GM19043 (cell line): Measurements from ENCODE around the gene CFAP61.
"Not testable (repeated sequence)": the region's sequence is repeated elsewhere in the genome, so short reads cannot be mapped to it uniquely, and the experiment has no call there.

Experiments used
- ATAC-seq: cut with Tn5 transposase; IDR thresholded peaks from one replicate; pipeline ENCODE4 v1.9.1; 2021; ENCODE audit warnings: low read depth; ENCODE audit not compliant: unreplicated experiment

The CFAP61 gene

GRCh38 chr20:20052074-20052970 lies at the start of gene CFAP61, which contains the start of gene CRNKL1:
TSS of gene CFAP61 (plus strand) at chr20:20052532. CDS start at chr20:20056654, 4,122 bp downstream.
TSS of gene CRNKL1 (minus strand) at chr20:20052466. CDS start at chr20:20052342, 124 bp downstream.
- ATAC-seq, result peak; percentile 86

- no peak for ATAC-seq
Observed at GRCh38 chr20:20003031-20003954, 49.0 kb upstream of the CFAP61 start.

- not testable (repeated sequence) for ATAC-seq
Observed at GRCh38 chr20:20003955-20004322, 48.4 kb upstream of the CFAP61 start.

GRCh38 chr20:20005342-20005741 lies 47.0 kb upstream of the CFAP61 start:
- no peak for ATAC-seq

GRCh38 chr20:20009784-20010253 lies 42.5 kb upstream of the CFAP61 start:
- ATAC-seq, result no peak

GRCh38 chr20:20010639-20011500 lies 41.5 kb upstream of the CFAP61 start:
- ATAC-seq, result no peak

GRCh38 chr20:20012541-20012940 lies 39.8 kb upstream of the CFAP61 start:
- no peak for ATAC-seq

GRCh38 chr20:20014659-20015058 lies 37.7 kb upstream of the CFAP61 start:
- no peak for ATAC-seq

- ATAC-seq, result peak; percentile 99
Observed at GRCh38 chr20:20017001-20017843, 35.1 kb upstream of the CFAP61 start, which contains the start of gene NAA20. TSS of gene NAA20 (plus strand) at chr20:20017362. CDS start at chr20:20017397, 35 bp downstream.

- ATAC-seq, result peak; percentile 10
Observed at GRCh38 chr20:20017844-20018185, 34.5 kb upstream of the CFAP61 start.

GRCh38 chr20:20018366-20018765 lies 34.0 kb upstream of the CFAP61 start:
- ATAC-seq, result no peak

- ATAC-seq, result no peak
Observed at GRCh38 chr20:20019123-20019522, 33.2 kb upstream of the CFAP61 start.

- ATAC-seq, result no peak
Observed at GRCh38 chr20:20020908-20021307, 31.4 kb upstream of the CFAP61 start.

- ATAC-seq, result no peak
Observed at GRCh38 chr20:20021835-20022234, 30.5 kb upstream of the CFAP61 start.

GRCh38 chr20:20022498-20022897 lies 29.8 kb upstream of the CFAP61 start:
- peak; percentile 69 for ATAC-seq

- no peak for ATAC-seq
Observed at GRCh38 chr20:20023395-20023794, 28.9 kb upstream of the CFAP61 start.

GRCh38 chr20:20024942-20025341 lies 27.4 kb upstream of the CFAP61 start:
- no peak for ATAC-seq

- no peak for ATAC-seq
Observed at GRCh38 chr20:20027284-20027683, 25.0 kb upstream of the CFAP61 start.

- ATAC-seq, result no peak
Observed at GRCh38 chr20:20031790-20032189, 20.5 kb upstream of the CFAP61 start.
